Measurements from ENCODE around the gene ACAN. TPM values are rescaled to one million over a fixed set of nuclear protein-coding genes. Genes with fewer than 3 reads are reported as not detected.

The ACAN gene
- total RNA-seq, 1 experiment from 2014 or later = not detected

- no peak for DNase-seq (ENCODE audit: low spot score)
- in situ Hi-C loops (cut with HindIII; ENCODE audit: low sequenced_read_pairs) = no loop called here
Observed at GRCh38 chr15:88835646-88836045, 32.4 kb downstream of the ACAN start.

- in situ Hi-C loops (cut with HindIII; ENCODE audit: low sequenced_read_pairs) = no loop called here
- no peak for DNase-seq (ENCODE audit: low spot score)
Observed at GRCh38 chr15:88838667-88839066, 35.4 kb downstream of the ACAN start.

GRCh38 chr15:88839146-88839545 is 35.9 kb downstream of the ACAN start:
- DNase-seq (ENCODE audit: low spot score) = no peak
- in situ Hi-C loops (cut with HindIII; ENCODE audit: low sequenced_read_pairs) = no loop called here

DNA sequence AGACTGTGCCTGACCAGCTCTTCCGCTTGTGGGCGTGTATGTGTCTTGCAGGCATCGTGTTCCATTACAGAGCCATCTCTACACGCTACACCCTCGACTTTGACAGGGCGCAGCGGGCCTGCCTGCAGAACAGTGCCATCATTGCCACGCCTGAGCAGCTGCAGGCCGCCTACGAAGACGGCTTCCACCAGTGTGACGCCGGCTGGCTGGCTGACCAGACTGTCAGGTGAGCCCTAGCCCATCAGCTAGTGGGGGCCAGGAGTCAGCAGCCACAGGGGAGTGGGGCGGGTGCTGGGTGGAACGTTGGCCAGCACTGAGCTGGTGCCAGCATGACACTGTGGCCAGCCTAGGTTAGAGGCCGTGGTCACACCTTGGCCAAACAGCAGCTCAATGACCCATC is 36.7 kb downstream of the ACAN start:
- in situ Hi-C loops (cut with HindIII; ENCODE audit: low sequenced_read_pairs) = no loop called here
- no peak for DNase-seq (ENCODE audit: low spot score)

- DNase-seq (ENCODE audit: low spot score) = no peak
- in situ Hi-C loops (cut with HindIII; ENCODE audit: low sequenced_read_pairs) = no loop called here
Observed at GRCh38 chr15:88841236-88841635, 38.0 kb downstream of the ACAN start.

DNA sequence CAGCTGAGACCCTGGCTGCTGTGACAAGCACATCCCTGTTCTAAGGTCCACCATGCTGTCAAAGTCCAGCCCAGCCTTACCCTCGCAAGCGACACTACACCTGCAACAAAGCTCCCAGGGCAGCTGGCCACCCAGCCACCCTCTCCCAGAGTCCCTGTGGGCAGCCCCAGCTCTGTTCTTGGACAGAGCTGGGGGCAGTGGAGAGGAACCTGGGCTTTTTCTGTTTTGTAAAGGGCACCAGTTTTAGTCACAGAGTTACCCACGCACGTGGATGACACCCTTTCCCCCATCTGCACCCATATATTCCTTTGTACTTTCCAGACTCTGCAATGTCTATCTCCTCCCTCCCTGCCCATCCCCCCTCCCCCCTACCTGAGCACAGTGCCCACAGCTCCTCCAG is 38.9 kb downstream of the ACAN start:
- in situ Hi-C loops (cut with HindIII; ENCODE audit: low sequenced_read_pairs) = no loop called here
- no peak for DNase-seq (ENCODE audit: low spot score)

- in situ Hi-C loops (cut with HindIII; ENCODE audit: low sequenced_read_pairs) = no loop called here
- DNase-seq (ENCODE audit: low spot score) = no peak
Observed at GRCh38 chr15:88843334-88843733, 40.1 kb downstream of the ACAN start.

DNA sequence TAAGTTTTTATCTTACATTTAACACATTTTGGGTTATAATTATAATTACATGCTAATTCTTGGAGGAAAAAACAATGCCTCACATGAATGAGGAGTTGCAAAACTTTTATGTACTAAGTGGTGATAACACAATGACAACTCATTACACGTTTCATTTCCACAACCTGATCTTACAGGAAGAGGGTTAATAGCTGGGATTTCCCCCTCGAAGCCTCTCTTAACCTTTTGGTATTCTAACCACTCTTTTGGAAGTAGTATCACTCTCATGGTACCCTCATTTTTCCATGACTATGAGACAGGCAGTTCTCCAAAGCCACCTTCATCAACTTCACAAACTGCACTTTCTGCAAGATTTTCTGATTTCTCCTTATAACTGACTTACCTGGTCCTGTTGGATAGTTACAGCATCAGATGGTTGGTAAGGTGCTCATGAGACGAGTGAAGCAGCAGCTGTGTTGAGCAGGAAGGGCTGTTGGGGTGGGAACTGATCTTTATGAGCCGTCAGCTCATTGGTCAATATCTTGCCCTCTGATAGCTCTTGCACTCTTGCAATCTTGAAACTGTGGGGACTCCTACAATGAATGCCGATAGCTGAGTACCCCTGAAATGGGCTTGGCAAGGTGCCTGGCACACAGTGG is 41.6 kb downstream of the ACAN start:
- DNase-seq (ENCODE audit: low spot score) = no peak
- in situ Hi-C loops (cut with HindIII; ENCODE audit: low sequenced_read_pairs) = no loop called here

DNA sequence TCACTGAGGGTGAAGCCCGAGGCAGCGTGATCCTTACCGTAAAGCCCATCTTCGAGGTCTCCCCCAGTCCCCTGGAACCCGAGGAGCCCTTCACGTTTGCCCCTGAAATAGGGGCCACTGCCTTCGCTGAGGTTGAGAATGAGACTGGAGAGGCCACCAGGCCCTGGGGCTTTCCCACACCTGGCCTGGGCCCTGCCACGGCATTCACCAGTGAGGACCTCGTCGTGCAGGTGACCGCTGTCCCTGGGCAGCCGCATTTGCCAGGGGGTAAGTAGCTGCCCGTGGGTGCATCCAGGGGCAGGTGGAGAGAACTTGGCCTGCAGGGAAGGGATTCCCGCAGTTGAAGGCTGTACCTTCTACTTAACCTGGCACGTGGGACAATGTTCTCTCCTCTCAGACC is 42.4 kb downstream of the ACAN start:
- DNase-seq (ENCODE audit: low spot score) = no peak
- in situ Hi-C loops (cut with HindIII; ENCODE audit: low sequenced_read_pairs) = no loop called here

- no peak for DNase-seq (ENCODE audit: low spot score)
Observed at GRCh38 chr15:88847144-88847543, 43.9 kb downstream of the ACAN start.

DNA sequence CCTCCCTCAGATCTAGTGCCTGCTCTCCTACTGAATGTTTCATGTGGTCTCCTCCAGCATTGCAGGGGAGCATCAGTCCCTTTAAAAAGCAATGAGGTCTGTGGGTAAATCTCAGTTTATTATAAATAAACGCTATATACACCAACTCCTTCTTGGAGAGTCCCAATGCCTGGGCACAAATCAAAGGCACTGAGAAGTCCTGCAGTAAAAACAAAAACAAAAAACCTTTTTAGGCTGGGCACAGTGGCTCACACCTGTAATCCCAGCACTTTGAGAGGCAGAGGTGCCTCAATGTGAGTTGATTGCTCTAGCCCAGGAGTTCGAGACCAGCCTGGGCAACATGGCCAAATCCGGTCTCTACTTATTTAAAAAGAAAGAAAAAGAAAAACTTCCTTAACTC is 45.0 kb downstream of the ACAN start:
- in situ Hi-C loops (cut with HindIII; ENCODE audit: low sequenced_read_pairs) = no loop called here
- DNase-seq (ENCODE audit: low spot score) = no peak

More at GRCh38 chr15:88847144-88847543, 43.9 kb downstream of the ACAN start:
- in situ Hi-C loops (cut with HindIII; ENCODE audit: low sequenced_read_pairs) = no loop called here

- DNase-seq (ENCODE audit: low spot score) = no peak
- in situ Hi-C loops (cut with HindIII; ENCODE audit: low sequenced_read_pairs) = no loop called here
Observed at GRCh38 chr15:88849376-88850072, 46.3 kb downstream of the ACAN start.

GRCh38 chr15:88852476-88852875 is 49.2 kb downstream of the ACAN start:
- in situ Hi-C loops (cut with HindIII; ENCODE audit: low sequenced_read_pairs) = no loop called here
- no peak for DNase-seq (ENCODE audit: low spot score)

GRCh38 chr15:88858934-88859333 is 55.7 kb downstream of the ACAN start:
- no peak for DNase-seq (ENCODE audit: low spot score)
- in situ Hi-C loops (cut with HindIII; ENCODE audit: low sequenced_read_pairs) = no loop called here

- no peak for DNase-seq (ENCODE audit: low spot score)
- in situ Hi-C loops (cut with HindIII; ENCODE audit: low sequenced_read_pairs) = no loop called here
Observed at GRCh38 chr15:88859550-88859949, 56.3 kb downstream of the ACAN start.

DNA sequence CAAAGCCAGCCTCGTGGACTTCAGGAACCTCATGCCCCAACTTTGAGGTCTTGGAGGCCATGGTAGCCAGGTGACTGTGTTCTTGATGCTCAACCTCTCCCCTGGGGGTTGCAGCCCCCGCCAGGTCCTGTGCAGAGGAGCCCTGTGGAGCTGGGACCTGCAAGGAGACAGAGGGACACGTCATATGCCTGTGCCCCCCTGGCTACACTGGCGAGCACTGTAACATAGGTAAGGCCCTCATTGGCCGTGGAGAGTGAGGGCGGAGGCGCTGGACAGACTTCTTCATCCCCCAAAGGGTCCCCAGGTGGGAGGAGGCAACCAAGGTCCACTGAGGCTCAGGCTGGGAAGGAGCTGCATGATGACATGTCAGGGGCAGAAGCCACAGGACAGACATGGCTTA is 57.0 kb downstream of the ACAN start:
- in situ Hi-C loops (cut with HindIII; ENCODE audit: low sequenced_read_pairs) = no loop called here

DNA sequence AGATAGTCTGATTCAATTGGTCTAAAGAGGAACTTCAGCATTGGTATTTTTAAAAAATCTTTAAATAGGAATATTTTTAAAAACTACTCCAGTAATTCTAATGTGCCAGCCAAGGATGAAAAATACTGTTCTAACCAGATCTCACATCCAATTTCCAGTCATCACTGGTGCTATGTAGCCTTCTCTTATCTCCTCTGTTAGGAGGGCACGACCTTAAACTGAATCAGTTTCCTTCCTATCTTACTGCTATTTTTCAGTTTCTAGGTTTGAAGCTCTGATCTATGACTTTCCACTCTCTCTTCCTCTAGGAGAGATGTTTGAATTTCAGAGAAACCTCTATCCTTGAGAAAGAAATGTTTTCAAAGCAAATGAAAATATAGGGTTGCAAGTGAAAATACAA is 60.2 kb downstream of the ACAN start:
- no peak for DNase-seq (ENCODE audit: low spot score)
- in situ Hi-C loops (cut with HindIII; ENCODE audit: low sequenced_read_pairs) = no loop called here

More for the DNA sequence above, 57.0 kb downstream of the ACAN start:
- DNase-seq (ENCODE audit: low spot score) = no peak

DNA sequence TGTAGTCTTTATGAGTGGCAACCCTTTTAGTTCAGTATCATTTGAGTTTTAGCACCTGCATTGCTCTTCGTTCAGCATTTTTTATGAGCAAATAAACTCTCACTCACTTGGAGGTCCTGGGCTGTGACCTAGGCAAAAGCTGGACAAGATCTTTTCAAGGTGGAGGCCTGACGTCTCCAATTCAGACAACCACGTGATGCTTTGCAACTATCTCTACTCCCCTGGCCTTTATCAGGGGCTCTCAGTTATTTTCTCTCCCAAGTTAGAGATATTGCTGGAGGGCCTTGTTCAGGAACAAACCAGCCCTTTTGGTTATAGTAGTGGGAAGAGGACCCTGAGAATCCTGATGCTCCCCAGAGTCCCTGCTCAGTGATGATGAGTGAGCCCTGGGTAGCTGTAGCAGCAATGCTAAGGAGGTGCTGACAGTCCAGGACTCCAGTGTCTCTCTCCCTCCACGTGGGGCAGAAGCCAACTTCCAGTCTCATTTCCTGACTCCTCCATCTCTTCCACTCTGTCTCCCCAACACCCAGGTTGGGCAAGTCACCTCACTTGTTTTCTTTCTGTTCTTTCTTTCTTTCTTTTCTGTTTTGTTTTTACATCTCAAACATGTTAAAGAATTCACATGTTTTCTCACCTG is 61.7 kb downstream of the ACAN start:
- in situ Hi-C loops (cut with HindIII; ENCODE audit: low sequenced_read_pairs) = no loop called here
- DNase-seq (ENCODE audit: low spot score) = no peak

GRCh38 chr15:88865498-88866099 is 62.4 kb downstream of the ACAN start:
- no peak for DNase-seq (ENCODE audit: low spot score)
- in situ Hi-C loops (cut with HindIII; ENCODE audit: low sequenced_read_pairs) = no loop called here

- in situ Hi-C loops (cut with HindIII; ENCODE audit: low sequenced_read_pairs) = no loop called here
- DNase-seq (ENCODE audit: low spot score) = no peak
Observed at GRCh38 chr15:88866295-88866881, 63.2 kb downstream of the ACAN start.

All from G401 (cell line).